Activated effector memory CD4-positive, alpha-beta T cell treated with anti-CD3 and anti-CD28 coated beads, Interleukin-2, amount 50 U/mL, for 16 hours (primary cell): ENCODE data around the gene KCNQ2.

Experiments used
- DNase-seq: peaks from one replicate; pipeline ENCODE4 v3.0.0-alpha.2; 2020

The KCNQ2 gene

DNA sequence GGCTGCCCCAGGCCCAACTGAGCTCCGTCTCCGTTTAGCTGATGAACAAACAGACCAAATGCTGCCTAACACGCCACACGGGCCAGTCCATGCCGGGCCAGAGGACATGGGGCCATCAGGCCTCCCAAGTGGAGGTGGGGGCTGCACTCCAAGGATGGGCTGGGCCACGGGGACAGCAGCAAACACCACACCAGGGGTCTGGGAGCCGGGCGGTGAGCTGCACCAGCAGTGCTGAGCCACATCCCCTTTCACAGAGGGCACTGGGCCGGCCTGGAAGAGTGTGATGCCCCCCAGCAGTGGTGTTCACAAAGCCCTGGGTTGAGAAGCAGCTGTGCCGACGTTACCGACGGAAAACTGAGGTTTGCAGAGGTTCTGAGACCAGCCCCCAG is 2.7 kb downstream of the KCNQ2 start:
- DNase-seq, result no peak

DNA sequence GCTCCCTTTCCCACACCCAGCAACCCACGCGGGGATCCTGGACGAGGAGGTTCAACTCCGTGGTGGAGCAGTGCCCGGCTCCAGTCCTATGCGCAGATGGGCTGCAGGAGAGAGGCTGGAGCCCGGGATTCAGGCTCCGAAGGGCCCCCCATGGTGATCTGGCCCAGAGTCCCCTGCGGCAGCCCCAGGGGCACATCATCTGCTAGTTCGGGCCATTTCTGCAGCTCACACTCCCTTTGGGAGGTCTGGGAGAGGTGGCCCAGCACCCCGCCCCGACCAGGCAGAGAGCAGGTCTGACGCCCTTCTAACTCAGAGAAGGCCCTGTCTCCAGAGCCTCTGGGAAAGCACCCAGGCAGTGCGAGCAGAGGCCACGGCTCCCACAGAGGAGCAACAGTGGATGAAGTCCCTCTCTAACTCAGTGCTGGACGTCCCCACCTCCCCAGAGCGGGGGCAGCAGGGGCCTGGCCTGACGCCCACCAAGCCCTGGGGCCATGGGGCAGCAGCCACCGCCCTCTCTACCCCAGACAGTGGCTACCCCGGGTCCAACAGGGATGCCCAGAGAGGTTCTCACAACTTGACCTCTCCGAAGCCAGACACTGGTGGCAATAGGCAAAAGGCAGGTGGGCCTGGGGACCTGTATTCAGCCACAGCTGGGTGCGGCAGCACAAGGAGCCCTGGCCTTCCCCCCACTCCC is 3.3 kb downstream of the KCNQ2 start:
- no peak for DNase-seq

DNA sequence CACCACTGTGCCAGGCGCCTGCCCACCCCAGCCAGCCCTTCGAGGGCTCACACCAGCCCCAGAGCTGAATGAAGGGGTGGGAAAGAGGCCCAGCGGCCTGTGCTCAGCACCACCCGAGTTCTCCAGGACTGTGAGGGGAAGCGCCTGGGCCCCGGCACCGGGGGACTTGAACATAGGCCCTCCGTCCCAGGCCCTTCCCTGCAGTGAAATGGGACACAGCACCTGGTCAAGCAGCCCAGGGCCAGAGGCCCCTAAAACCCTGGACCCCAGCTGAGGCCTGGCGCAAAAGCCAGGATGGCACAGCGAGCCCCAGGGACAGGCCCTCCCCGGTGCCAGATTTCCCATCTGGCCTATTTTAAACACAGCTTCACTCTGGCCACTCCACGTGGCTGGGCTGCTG is 4.0 kb downstream of the KCNQ2 start:
- DNase-seq, result no peak

DNA sequence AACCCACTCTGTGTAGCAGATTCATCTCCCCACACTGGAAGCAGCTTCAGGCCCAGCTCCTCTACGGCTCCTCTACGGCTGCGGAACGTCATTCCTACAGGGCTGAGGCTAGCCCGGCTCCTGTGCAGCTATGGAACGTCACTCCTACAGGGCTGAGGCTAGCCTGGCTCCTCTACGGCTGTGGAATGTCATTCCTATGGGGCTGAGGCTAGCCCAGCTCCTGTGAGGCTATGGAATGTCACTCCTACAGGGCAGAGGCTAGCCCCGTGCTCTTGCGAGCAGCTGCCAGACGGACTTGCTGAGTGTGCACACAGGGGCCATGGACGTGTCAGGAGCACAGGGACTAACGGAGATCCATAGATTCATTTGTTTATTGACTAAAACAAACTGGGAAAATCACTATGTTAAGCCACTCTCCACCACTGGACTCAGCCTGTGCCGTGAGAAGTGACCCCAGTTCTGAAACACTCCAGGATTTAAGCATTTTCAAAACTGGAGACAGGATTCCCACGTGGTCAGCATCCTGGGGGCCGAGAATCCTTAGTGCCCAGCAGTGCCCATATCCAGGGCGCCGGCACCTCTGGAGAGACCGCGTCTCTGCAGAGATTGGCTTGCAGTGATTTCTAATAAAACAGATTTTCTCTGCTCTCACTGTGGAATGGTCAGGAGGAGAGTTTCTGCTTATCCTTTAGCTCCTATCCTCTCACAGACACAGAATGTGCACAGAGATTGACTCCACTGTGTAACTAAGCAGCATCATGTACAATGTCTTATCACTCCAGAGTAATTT is 5.0 kb downstream of the KCNQ2 start:
- no peak for DNase-seq

DNA sequence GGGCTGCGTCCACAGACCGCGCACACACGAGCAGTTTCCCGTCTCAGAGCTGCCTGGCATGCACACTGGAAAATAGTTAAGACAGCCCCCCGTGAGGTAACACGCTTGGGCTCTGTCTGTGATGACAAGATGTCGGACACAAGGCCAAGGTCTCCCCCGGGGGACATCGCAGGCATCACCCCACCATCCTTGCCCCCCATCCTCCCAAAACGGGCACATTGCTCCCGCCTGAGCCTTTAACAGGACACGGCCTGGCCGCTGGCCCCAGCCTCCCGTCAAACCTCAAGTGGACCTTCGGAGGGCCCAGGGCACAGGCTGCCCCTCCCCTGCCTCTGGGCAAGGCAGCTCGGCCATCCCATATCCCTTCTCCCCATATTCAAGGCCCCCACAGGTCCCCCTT is 5.6 kb downstream of the KCNQ2 start:
- no peak for DNase-seq

DNA sequence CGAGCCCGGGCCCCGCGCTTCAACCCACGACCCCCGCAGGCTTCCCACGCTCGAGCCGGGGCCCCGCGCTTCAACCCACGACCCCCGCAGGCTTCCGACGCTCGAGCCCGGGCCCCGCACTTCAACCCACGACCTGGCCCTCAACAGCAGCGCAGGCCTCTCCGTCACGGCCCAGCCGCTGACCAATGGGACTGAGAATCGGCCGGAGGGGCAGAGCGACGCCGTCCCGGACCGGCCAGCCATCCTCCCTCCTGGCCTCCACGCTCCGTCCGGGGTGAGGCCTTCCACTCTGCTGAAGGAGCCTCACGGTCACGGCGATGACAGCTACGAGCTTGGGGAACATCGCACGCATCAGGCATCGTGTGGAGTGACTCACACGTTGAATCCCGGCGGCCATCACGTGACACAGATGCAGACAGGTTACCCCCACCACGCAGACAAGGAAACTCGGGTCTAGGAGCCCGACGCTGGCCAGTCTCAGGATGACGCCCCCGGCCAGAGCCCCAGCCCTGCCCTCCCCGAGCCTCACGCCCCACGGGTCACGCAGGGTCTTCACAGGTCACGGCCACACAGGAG is 6.1 kb downstream of the KCNQ2 start:
- DNase-seq, result no peak

DNA sequence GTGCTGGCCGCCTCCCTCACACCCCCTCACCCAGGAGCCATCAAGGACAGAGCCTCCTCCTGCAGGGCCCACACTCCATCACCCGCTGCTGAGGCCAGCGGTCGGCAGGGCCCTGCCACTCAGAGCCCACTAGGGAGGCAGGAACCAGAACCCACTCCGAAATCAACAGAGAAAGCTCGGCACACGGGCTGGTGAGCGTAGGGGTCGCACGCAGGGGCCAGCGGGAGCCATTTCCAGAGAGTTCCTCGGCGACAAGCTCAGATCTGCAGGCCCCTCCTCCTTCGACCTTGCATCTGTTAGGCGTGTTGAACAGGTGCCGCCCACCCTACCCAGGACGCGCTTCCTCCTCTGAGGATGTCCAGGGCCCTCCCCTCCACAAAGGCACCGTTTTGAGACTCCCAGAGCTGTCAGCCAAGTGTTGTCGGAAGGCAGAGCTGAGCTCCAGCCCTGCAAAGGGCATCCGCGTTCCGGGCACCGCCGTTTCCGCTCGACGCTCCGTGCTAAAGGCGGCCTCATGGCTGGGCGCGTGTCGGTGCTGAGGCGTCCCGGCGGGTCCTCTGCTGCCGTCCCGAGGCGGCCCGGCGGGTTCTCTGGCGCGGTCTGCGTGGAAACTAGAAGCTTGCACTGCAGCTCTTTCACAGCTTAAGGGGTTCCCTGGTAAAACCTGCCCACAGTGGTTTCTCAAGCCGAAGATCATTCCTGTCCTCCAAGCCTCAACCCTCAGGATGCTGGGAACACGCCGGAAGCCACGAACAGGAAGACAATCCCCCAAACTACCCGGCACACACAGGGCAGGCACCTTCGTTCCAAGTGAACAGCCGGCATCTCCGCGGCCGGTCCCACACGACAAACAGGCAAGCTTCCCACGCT is 6.8 kb downstream of the KCNQ2 start:
- no peak for DNase-seq

DNA sequence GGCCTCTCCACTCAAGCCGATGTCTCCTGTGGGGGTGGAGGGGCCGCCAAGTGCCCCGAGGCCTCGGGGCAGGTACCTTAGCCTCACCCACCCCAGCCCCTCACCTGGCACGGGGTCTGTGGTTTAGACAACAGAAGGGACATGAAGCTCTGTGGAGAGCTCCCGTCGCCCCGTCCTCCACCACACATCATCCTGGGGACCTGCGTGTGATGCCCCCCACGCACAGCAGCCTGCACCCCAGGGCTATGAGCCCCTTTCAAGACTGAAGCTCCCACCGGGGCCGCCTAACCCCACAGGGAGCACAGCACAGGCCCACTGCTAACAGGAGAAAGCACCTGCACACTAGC is 8.2 kb downstream of the KCNQ2 start:
- DNase-seq, result no peak

DNA sequence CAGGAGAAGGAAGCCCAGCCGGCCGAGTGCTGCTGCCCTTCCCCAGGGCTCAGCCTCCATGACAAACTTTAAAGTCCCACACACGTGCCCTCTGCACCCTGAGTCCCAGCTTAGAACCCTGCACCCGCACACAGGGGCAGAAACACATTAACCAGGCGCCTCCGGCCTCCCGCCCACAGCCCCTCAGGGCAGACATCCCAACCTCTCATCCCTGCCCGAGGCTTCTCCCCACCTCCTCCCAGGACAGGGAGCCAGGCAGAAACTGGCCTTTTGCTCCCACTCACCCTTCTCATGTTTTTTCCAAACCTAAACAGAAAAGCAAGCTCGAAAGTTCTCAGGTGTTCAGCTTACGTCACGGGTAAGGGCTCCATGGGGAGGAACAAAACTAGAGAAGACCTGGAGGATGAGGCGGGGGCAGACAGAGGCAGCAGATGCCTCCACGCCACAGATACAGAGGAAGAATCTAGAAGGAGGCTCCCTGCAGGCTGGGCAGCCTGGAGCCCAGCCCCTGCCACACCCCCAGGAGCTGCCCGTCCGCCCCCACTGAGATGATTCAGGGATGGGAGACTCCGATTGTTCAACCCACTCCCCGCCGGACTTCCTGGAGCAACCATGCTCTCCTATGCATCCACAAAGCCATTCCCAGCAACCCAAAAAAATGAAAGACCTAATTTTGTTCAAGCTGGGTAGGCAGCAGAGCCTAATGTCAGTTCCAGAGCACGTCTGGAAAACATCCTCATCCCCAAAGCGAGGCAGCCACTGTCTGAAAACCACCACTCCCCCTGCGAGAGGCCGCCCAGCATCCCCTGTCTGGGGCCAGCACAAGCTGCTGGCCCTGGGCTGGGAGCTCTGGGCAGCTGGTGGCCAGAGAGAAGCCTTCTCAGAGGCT is 8.8 kb downstream of the KCNQ2 start:
- DNase-seq, result no peak

DNA sequence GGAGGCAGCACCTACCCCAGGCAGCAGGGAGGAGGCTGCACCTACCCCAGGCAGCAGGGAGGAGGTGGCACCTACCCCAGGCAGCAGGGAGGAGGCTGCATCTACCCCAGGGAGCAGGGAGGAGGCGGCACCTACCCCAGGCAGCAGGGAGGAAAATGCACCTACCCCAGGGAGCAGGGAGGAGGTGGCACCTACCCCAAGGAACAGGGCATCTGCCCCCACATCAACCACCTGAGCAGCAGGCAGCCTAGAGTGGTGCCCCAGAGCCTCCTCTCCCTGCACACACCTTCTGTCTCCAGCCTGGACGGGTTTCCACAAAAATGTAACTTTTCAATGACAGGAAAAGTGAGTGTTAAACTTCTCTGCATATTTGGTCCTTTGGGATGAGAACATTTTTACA is 10.2 kb downstream of the KCNQ2 start:
- no peak for DNase-seq

DNA sequence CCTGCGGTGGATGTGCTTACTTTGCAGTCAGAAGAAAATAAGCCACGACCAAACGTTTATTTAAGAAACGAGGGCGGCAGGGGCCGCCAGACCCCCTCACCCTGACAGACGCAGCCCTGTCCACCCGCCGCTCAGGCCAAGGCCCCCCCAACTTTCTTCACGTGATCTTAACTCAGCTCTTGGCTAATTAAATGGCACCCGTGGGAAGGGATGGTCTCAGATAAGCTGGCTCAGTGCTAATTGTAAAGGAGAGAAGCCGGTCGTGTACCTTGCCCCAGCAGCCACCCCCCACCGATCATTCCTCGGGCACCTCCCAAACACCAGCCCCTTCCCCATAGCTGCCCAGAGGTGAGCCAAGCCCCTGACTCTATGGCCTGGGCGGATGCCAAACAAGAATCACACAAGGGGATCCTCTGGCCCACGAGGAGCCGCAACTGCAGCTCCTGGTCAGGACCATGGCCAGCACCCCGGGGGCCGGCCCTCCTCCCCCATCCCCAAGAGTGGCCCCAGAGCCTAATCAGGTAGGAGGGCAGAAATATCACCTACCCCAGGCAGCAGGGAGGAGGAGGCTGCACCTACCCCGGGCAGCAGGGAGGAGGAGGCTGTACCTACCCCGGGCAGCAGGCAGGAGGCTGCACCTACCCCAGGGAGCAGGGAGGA is 11.2 kb downstream of the KCNQ2 start:
- DNase-seq, result peak; percentile 66

DNA sequence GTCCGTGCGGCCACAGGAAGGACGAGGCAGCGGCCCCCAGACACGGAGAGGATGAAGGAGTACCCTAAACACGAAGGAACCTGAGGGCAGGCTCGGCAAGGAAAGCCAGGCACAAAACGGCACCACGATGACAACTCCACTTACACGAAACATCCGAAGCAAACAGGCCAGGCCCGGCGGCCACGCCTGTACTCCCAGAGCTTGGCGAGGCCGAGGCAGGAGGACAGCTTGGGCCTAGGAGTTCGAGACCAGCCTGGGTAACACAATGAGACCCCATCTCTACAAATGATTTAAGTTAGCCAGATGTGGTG is 13.4 kb downstream of the KCNQ2 start:
- DNase-seq, result no peak

DNA sequence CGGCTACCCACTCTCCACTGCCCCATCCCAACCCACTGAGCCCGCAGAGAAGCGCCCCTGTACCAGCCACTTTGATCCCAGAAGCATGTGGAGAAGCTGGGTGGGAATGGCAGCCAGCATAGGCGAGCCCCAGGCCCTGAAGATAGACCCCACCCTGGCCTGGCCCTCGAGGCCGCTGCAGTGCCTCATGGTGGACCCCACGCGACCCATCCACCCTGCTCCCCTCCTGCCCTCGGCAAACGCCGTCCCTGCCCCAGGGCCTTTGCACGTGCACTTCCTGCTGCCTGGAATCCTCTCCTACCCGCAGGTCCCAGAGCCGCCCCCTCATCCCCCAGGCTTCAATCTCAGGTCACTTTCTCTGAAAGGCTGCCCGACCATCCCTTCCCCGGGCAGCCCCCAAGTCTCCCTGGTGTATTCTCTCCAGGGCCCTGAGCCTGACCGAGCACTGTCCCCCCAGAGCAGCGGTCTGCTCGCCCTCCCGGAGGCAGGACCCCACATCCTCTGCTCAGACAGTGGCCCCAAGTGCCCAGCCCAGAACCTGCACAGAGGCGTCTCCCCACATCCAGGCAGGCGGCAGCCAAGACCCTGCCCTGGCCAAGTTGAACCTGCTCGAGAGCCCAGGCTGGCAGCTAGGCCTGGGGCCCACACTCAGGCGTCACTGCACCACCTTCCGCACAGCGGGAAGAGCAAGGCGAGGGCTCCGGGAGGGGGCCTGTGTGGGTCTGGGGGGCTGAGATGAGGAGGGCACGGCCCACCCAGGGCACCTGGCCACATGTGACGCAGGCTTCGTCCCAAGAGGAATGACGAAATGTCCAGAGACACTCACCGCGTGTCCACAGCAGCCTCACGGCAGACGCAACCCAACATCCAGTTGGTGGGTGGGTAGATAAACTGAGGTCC is 14.0 kb downstream of the KCNQ2 start:
- DNase-seq, result no peak

DNA sequence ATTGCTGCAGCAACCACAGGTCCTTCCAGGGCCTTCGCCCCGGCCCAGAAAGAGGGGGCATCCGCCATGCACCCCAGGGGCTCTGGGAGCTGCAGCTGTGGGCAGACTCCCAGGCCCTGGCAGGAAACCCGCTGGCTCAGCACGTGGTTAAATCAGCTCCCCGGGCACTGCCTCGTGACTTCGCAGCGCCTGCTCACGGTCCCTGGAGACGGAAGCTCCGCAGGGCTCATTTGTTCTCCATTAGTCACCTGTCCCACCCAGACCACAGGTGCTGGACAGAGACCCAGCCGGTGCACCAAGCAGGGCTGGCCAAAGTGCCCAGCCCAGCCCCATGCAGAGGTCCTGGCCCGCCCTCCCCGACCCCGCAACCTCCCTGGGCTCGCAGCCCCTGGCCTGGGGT is 14.7 kb downstream of the KCNQ2 start:
- DNase-seq, result no peak

DNA sequence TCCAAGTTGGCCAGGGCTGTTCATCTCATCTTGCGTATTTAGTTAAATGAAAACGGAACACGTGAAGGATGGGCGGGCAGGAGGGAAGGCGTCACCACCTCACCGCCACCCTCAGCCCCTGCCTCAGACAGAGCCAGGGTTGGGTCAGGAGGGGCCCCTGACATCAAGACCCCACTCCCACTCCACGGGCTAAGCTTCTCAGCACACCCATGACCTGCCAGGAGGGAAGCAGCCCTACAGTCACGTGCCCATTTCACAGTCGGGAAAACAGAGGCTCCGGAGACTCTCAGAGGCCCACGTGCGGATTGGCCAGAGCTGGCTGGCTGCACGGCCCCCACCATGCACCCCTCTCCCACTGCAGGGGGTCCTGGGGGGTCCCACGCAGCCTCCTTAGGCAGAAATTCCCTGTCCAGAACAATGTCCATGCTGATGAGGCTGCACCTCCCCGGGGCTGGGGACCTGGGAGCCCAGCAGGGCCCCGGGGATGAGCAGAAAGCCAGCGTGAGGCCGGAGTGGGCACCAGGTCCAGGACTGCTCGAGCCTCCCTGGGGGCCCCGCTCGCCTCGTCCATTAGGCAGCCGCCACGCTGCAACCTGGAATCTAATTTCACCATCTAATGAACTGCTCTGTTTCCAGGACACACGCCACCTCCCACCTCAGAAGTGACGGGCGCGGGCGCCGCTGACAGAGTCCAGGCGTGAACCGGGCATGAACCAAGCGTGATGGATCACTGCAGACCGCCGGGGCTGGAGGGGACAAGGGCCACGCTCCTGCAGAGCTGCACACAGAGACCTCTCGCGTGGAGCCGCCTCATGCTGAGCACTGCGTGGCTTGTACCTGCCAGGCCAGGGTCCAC is 15.8 kb downstream of the KCNQ2 start:
- DNase-seq, result no peak

DNA sequence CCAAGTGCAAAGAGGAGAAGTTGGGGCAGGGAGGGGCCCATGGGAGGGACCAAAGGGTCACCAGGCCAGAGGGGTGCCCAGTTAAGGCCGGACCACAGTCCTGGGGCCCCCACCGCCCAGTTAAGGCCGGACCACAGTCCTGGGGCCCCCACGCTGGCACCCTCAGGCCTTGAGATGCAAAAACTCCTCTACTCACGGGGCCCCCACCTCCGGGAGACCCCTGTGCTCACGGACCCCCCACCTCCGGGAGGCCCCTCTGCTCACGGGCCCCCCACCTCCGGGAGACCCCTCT is 16.9 kb downstream of the KCNQ2 start:
- DNase-seq, result no peak

DNA sequence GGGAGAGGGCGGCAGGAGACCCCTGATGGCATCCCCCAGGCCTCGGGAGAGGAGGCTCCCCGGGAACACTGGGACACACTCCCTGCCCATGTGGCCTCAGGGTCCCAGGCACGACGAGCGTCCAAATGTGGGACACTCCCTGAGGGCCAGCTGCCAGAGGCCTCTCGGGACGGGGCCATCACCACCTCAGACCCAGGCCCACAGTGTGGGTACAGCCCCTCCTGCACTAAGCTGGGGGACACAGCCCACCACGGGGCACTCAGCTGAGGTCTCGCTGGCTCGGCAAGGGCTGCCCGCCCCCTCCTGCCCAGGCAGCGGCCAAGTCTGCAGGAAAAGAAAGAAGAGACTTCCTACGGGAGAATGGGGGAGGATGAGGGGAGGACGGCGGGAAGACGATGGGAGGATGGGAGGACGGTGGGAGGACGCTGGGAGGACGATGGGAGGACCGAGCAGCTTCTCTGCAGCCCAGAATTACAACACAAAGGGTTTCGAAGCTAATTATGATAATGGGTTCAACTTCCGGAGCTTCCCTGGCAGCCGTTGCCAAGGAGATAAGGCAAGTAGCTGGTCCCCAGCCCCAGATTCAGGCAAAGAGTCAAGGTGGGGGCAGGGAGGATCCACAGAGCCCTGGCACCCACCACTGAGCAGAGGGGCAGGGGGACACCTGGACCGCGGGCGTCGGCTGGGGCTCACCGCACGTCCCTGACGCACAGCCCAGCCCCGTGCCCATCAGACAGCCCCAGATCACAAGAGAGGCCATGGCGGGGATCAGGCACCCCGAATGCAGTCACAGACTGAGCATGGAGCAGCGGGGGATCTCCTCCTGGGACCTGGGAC is 17.5 kb downstream of the KCNQ2 start:
- no peak for DNase-seq

DNA sequence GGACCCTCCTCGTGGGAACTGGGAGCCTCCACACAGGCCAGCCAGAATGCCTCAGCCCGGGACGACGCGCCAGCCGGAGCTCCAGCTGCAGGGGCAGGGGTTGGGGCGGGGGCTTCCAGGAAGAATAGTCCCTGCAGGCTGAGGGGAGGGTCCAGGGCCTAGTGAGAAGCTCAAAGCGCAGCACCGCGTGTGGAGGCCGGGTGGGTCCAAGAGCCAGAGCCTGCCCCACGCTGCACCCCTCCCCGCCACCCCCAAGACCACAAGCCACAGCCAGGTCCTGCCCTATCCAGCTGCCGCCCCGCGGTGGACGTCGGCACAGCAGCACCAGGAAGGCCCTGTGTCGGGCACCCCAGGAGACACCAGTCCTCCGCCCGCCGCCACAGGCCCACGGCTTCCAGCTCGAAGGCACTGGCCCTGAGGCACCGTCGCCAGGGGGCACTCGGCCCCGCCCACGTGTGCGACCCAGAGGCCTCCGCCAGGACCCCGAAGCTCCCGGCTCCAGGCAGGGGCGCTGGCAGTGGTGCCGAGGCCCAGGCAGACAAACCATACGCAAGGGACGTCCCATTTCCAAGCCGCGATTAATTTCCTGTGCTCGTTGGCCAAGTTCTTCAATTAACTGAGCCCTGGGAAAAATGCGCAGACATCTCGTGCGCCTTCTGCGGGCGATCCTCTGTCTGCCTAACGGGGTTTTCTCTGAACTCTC is 19.5 kb downstream of the KCNQ2 start:
- DNase-seq, result no peak

DNA sequence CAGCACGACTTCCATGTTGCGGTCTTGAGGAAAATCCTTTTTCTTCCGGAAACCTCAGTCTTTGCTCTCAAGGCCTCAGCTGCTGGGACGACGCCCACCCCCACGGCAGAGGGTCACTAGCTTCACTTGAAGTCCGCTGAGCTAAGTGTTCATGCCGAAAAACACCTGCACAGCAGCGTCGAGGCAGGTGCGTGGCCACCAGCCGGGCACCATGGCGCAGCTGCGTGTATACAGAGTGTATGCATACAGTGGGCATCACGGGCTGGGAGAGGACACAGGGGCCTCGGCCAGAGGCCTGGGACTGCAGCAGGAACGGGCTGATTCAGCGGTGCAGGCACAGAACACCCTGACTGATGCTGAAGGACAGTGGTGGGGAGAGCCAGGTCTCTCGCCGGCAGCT is 20.1 kb downstream of the KCNQ2 start:
- no peak for DNase-seq
